Colonic mucosa (tissue), 4 donors: ENCODE results near the gene ADCY9. TPM values are rescaled to one million over a fixed set of nuclear protein-coding genes. Genes with fewer than 3 reads are reported as not detected.
"Not testable (repeated sequence)": the region's sequence is repeated elsewhere in the genome, so short reads cannot be mapped to it uniquely, and the experiment has no call there.

Source experiments
- DNase-seq: peaks from one replicate; pipeline ENCODE4 v3.0.0-alpha.2; 2020
- H3K27ac ChIP-seq: fragments of 200-600 bp; one replicate; pipeline ENCODE4 v1.8.0; 2021
- H3K27me3 ChIP-seq: fragments of 200-600 bp; one replicate; pipeline ENCODE4 v1.8.0; 2021
- H3K36me3 ChIP-seq: fragments of 200-600 bp; one replicate; pipeline ENCODE4 v1.8.0; 2021
- H3K4me1 ChIP-seq: fragments of 200-600 bp; one replicate; pipeline ENCODE4 v1.8.0; 2021; ENCODE audit warnings: mild to moderate bottlenecking
- H3K4me3 ChIP-seq: fragments of 200-600 bp; one replicate; pipeline ENCODE4 v1.8.0; 2021
- H3K9ac ChIP-seq, 2 donors: one replicate each; pipeline ENCODE4 v1.7.0; 2013; ENCODE audit warnings: control low read depth in 2 of 2, low read depth in 2 of 2, low read length in 2 of 2
- H3K9me3 ChIP-seq: fragments of 200-600 bp; one replicate; pipeline ENCODE4 v1.8.0; 2021
- intact Hi-C: fragments of 100-400 bp; cut with DNase I; formaldehyde crosslinking; loops from one replicate; pipeline ENCODE4 v1.14.1; 2022
- total RNA-seq, 2 donors: library from RNA; stranded (reverse); fragmentation: NEBNext Ultra II Directional in 1 of 2; extraction: Animal tissue kit (Norgen Biotek cat#: 25700) in 1 of 2; gene quantifications; one replicate each; pipeline ENCODE4 v1.2.1, GENCODE V29; 2021
- TF ChIP-seq, protein P1 (sequence below): fragments of 200-600 bp; IDR thresholded peaks from one replicate; pipeline ENCODE4 v1.8.0; 2022; ENCODE audit warnings: antibody characterized with exemption, mild to moderate bottlenecking
- donor health status: healthy.
- donor health status: DM: no; HTN: no; CAD: no.
- donor health status: DM: no; HTN: no; CAD: no.

ADCY9 gene
- total RNA-seq, 2 donors from 2014 or later, result 23.8 to 25.6 TPM

DNA sequence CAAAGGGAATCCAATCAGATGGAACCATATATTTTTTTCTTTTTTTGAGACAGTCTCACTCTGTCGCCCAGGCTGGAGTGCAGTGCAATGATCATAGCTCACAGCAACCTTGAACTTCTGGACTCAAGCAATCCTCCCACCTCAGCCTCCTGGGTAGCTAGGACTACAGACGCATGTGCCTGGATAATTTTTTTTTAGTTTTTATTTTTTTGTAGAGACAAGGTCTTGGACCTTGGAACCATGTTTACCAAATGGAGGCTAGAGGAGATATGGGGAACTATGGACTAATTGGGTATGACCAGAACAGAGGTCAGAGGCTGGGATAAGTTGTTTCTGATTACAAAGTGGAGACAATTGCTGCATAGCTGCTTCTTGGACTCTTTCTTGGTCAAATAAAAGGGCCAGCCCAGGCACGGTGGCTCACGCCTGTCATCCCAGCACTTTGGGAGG lies 41.2 kb upstream of the ADCY9 start:
- intact Hi-C loops, result no loop called here
- Histone ChIP-seq H3K27ac (no peak overlapping the region), H3K27me3 (no peaks in the 10 kb centered on the region), H3K9ac (no peak overlapping the region), H3K4me1 (no peaks in the 10 kb centered on the region), H3K36me3 (no peaks in the 10 kb centered on the region), H3K9me3 (no peaks in the 10 kb centered on the region), H3K4me3 (no peak overlapping the region)
- no peak for DNase-seq
- TF ChIP-seq, protein P1, sequence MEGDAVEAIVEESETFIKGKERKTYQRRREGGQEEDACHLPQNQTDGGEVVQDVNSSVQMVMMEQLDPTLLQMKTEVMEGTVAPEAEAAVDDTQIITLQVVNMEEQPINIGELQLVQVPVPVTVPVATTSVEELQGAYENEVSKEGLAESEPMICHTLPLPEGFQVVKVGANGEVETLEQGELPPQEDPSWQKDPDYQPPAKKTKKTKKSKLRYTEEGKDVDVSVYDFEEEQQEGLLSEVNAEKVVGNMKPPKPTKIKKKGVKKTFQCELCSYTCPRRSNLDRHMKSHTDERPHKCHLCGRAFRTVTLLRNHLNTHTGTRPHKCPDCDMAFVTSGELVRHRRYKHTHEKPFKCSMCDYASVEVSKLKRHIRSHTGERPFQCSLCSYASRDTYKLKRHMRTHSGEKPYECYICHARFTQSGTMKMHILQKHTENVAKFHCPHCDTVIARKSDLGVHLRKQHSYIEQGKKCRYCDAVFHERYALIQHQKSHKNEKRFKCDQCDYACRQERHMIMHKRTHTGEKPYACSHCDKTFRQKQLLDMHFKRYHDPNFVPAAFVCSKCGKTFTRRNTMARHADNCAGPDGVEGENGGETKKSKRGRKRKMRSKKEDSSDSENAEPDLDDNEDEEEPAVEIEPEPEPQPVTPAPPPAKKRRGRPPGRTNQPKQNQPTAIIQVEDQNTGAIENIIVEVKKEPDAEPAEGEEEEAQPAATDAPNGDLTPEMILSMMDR, result no peak

DNA sequence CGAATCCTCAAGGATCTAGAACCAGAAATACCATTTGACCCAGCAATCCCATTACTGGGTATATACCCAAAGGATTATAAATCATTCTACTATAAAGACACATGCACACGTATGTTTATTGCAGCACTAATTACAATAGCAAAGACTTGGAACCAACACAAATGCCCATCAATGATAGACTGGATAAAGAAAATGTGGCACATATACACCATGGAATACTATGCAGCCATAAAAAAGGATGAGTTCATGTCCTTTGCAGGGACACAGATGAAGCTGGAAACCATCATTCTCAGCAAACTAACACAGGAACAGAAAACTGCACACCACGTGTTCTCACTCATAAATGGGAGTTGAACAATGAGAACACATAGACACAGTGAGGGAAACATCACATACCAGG lies 40.3 kb upstream of the ADCY9 start:
- H3K36me3 ChIP-seq, H3K27ac ChIP-seq, intact Hi-C loops, H3K9ac ChIP-seq, H3K4me1 ChIP-seq, H3K9me3 ChIP-seq, H3K27me3 ChIP-seq, H3K4me3 ChIP-seq, DNase-seq: not testable (repeated sequence)

DNA sequence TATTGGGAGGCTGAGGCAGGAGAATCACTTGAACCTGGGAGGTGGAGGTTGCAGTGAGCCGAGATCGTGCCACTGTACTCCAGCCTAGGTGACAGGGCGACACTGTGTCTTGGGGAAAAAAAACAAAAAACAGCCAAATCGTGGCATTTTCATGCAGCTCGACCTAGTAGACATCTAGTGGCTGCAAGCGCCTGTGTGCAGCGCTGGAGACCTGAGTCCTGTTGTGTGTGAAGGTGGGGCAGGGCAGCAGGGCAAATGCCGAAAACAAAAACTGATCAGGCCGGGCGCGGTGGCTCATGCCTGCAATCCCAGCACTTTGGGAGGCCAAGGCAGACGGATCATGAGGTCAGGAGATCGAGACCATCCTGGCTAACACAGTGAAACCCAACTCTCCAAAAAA lies 37.1 kb upstream of the ADCY9 start:
- intact Hi-C loops, DNase-seq, H3K4me1 ChIP-seq, H3K27ac ChIP-seq, H3K36me3 ChIP-seq, H3K9ac ChIP-seq, H3K9me3 ChIP-seq, H3K4me3 ChIP-seq, H3K27me3 ChIP-seq: not testable (repeated sequence)

DNA sequence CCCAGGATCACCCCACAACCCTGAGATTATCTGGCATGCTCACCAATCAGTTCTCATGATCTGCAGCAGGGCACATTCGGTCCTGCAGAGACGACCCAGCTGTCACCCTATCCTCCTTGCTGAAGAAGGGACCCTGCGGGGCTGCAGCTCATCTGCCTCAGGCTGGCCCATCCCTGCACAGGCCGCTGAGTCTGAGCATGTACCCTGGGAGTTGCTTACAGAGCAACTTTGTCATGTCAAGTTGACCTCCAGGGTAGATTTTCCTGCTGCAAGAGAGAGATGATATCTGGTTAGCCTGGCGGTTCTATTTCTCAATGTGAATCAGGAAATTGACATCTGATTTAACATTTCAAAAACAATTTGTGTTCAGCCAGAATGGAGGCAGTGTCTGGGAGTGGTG lies 36.0 kb upstream of the ADCY9 start:
- no peaks in the 10 kb centered on the region for H3K4me1 ChIP-seq
- no peak for DNase-seq
- no peaks in the 10 kb centered on the region for H3K27me3 ChIP-seq
- intact Hi-C loops, result no loop called here
- H3K9ac ChIP-seq, result no peak overlapping the region
- no peak overlapping the region for H3K27ac ChIP-seq
- TF ChIP-seq, protein P1, result no peak
- H3K9me3 ChIP-seq, result no peaks in the 10 kb centered on the region
- H3K36me3 ChIP-seq, result no peaks in the 10 kb centered on the region
- no peak overlapping the region for H3K4me3 ChIP-seq

DNA sequence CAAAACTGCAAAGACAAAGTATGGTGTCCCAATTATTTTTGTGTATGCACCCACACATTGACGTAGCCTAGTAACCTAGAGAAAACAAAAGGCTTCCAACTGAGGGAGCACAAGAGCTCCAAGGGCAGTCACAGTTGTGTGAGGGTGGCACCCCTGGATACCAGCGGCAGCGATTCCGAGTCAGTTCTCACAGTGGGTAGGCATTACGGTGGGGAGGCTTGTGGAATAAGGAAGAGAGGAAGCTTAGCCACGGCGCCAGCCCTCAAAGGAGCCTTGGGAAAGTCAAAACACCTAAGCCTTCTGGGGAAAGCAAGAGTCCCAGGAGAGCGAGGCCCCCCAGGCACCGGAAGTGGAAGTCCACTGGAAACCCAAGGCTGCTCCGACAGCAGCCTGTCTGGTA lies 31.0 kb upstream of the ADCY9 start:
- no peak overlapping the region for H3K4me3 ChIP-seq
- no peak for DNase-seq
- no peak overlapping the region for H3K9ac ChIP-seq
- no peaks in the 10 kb centered on the region for H3K9me3 ChIP-seq
- H3K4me1 ChIP-seq, result no peaks in the 10 kb centered on the region
- no peak overlapping the region for H3K27ac ChIP-seq
- H3K36me3 ChIP-seq, result no peaks in the 10 kb centered on the region
- H3K27me3 ChIP-seq, result no peaks in the 10 kb centered on the region
- intact Hi-C loops, result no loop called here
- TF ChIP-seq, protein P1, result no peak

DNA sequence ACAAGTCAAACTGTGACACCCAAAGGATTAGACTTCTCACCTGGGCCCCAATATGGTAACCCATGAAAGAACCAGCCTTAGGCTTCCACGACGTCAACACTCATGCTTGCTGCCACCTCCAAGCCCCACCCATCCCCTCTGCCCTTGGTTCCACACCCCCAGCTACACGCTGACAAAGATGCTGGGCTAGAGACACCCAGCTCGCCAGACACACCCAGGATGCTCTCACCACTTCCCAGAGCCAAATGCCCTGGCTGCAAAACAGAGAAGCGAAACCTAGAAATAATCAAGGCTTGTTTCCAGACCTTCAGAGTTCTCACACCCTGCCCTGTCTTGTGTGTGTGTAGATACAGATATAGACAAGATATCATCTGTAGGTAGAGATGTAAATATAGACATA lies 26.0 kb upstream of the ADCY9 start:
- TF ChIP-seq, protein P1, result no peak
- H3K36me3 ChIP-seq, result no peaks in the 10 kb centered on the region
- no peak for DNase-seq
- intact Hi-C loops, result no loop called here
- H3K4me1 ChIP-seq, result no peaks in the 10 kb centered on the region
- H3K27me3 ChIP-seq, result no peaks in the 10 kb centered on the region
- no peak overlapping the region for H3K9ac ChIP-seq
- H3K27ac ChIP-seq, result no peak overlapping the region
- H3K4me3 ChIP-seq, result no peak overlapping the region
- no peaks in the 10 kb centered on the region for H3K9me3 ChIP-seq

DNA sequence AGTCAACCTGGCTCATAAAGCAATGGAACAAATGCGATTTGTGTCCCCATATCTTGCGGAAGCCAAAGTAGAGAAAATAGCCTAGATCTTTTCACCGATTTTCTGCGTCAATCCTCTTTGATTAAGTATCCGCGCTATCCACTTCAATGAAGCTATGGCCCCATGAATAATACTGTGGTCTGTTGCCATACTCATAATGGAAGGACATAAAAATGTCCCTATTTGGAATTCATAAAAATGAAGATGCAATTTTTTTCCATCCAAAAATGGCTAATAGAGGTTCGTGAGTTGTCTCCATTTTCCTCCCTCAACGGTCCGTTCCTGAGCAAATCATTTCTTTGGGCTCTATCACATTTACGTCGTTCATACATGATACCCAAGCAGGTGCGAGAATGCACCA lies 25.4 kb upstream of the ADCY9 start:
- Histone ChIP-seq H3K27ac (no peak overlapping the region), H3K36me3 (no peaks in the 10 kb centered on the region), H3K4me3 (no peak overlapping the region), H3K9ac (no peak overlapping the region), H3K9me3 (no peaks in the 10 kb centered on the region), H3K27me3 (no peaks in the 10 kb centered on the region), H3K4me1 (no peaks in the 10 kb centered on the region)
- TF ChIP-seq, protein P1, result no peak
- DNase-seq, result no peak
- intact Hi-C loops, result no loop called here
